GM12872 (cell line): ENCODE data around the gene LARGE1.

ENCODE experiments used
- TF ChIP-seq, protein P1 (sequence below): IDR thresholded peaks from 3 replicates; pipeline ENCODE4 v1.5.1; 2011; ENCODE audit warnings: low read depth, mild to moderate bottlenecking, low read length, moderate library complexity; ENCODE audit not compliant: insufficient read depth

LARGE1 gene

GRCh38 chr22:33542722-33543121, 377.6 kb downstream of the LARGE1 start:
- TF ChIP-seq, protein P1, sequence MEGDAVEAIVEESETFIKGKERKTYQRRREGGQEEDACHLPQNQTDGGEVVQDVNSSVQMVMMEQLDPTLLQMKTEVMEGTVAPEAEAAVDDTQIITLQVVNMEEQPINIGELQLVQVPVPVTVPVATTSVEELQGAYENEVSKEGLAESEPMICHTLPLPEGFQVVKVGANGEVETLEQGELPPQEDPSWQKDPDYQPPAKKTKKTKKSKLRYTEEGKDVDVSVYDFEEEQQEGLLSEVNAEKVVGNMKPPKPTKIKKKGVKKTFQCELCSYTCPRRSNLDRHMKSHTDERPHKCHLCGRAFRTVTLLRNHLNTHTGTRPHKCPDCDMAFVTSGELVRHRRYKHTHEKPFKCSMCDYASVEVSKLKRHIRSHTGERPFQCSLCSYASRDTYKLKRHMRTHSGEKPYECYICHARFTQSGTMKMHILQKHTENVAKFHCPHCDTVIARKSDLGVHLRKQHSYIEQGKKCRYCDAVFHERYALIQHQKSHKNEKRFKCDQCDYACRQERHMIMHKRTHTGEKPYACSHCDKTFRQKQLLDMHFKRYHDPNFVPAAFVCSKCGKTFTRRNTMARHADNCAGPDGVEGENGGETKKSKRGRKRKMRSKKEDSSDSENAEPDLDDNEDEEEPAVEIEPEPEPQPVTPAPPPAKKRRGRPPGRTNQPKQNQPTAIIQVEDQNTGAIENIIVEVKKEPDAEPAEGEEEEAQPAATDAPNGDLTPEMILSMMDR = no peak

GRCh38 chr22:33542153-33542552, 378.1 kb downstream of the LARGE1 start:
- TF ChIP-seq, protein P1 = no peak

GRCh38 chr22:33539902-33540751, 380.1 kb downstream of the LARGE1 start:
- TF ChIP-seq, protein P1 = no peak

GRCh38 chr22:33539202-33539901, 380.9 kb downstream of the LARGE1 start:
- TF ChIP-seq, protein P1 = no peak

DNA sequence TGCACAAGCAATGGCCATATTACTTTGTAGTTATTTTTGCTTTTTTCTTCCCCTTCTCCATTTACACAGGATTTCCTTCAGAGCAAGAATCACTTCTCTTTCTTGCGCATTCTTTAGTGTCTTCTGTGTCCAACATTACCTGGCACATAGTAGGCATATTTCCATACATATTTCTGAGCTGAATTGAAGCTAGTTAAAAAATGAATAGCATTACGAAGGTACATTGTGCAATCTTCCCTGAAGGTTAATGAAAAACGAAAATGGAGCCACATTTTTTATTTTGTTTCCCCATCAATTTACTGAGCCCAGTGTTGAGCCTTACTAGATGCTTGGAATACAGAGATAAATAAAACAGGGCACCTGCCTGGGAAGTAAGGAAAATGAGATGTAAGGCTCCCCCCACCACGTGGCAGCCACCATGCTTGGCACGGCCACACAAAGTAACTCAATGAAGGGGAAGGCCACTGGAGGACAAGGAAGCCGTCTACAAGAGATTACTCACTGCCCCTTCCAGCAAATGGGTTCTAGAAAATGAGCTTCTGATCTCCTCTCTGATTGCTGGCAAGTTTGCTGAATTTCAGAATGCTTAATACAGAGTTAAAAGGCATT, 381.9 kb downstream of the LARGE1 start:
- TF ChIP-seq, protein P1 = no peak

GRCh38 chr22:33537059-33537458, 383.2 kb downstream of the LARGE1 start:
- TF ChIP-seq, protein P1 = no peak
